HepG2 (cell line): ENCODE data around the gene NUF2. TPM values are rescaled to one million over a fixed set of nuclear protein-coding genes. Genes with fewer than 3 reads are reported as not detected.

Experiments
- ARID4A ChIP-seq: sonication (generic); formaldehyde crosslinking; IDR thresholded peaks from 2 replicates; pipeline ENCODE4 v1.5.0; 2020; ENCODE audit warnings: mild to moderate bottlenecking, missing genetic modification reagents, borderline replicate concordance
- ATF5 ChIP-seq: sonication (generic); formaldehyde crosslinking; IDR thresholded peaks from 2 replicates; pipeline ENCODE4 v1.4.0; 2020; ENCODE audit warnings: mild to moderate bottlenecking, low read depth, missing genetic modification reagents
- SETDB1 ChIP-seq: sonication (generic); formaldehyde crosslinking; IDR thresholded peaks from 2 replicates; pipeline ENCODE4 v1.5.1; 2020; ENCODE audit warnings: missing genetic modification reagents, mild to moderate bottlenecking, borderline replicate concordance
- USF2 ChIP-seq, 2 experiments: sonication (generic) in 1 of 2; formaldehyde crosslinking in 1 of 2; IDR thresholded peaks; 2 replicates each; pipeline versions ENCODE4 v1.5.1 to v1.6.1; 2011 to 2020; ENCODE audit warnings: borderline replicate concordance in 1 of 2, low read depth in 1 of 2, low read length in 1 of 2, mild to moderate bottlenecking in 1 of 2, missing genetic modification reagents in 1 of 2, moderate library complexity in 1 of 2
- ZBTB8A ChIP-seq: sonication (generic); formaldehyde crosslinking; IDR thresholded peaks from 2 replicates; pipeline ENCODE4 v1.4.0; 2020; ENCODE audit warnings: mild to moderate bottlenecking, low read depth, missing genetic modification reagents, borderline replicate concordance
- ZEB1 ChIP-seq: IDR thresholded peaks from 2 replicates; pipeline ENCODE4 v1.6.1; 2012; ENCODE audit warnings: mild to moderate bottlenecking, low read depth, inconsistent platforms; ENCODE audit not compliant: insufficient replicate concordance
- ZSCAN12 ChIP-seq: sonication (generic); formaldehyde crosslinking; IDR thresholded peaks from 2 replicates; pipeline ENCODE4 v1.9.0; 2021; ENCODE audit warnings: mild to moderate bottlenecking, missing genetic modification reagents
- polyA plus RNA-seq, 8 experiments: library from polyadenylated mRNA; depleted of rRNA in 3 of 8; stranded (reverse) in 7 of 8; unstranded in 1 of 8; fragments of >200 nt; fragmentation: Illumina TruSeq in 4 of 8; extraction: Trizol in 4 of 8; gene quantifications; 2 replicates each; pipeline versions ENCODE4 v1.2.1 to v1.2.3, GENCODE V29; 2011 to 2016; ENCODE audit warnings: low read depth in 4 of 8, missing spikeins in 1 of 8, mixed read lengths in 1 of 8; ENCODE audit not compliant: insufficient read depth in 1 of 8
- total RNA-seq, 5 experiments: library from RNA; depleted of rRNA; stranded (reverse); fragments of >200 nt; fragmentation: Illumina TruSeq; extraction: Trizol; gene quantifications; 2 replicates each; pipeline ENCODE4 v1.2.3, GENCODE V29; 2016; ENCODE audit warnings: low read depth in 1 of 5

The NUF2 gene
- total and polyA plus RNA-seq, 2 of the 13 experiments (the other 11 are each of a cell fraction or from before 2014, with no cell fraction given), result 26.0 to 39.4 TPM

- TF ChIP-seq SETDB1 (CRISPR knock-in tag), result no peak
- no peak for TF ChIP-seq ZSCAN12 (CRISPR knock-in tag)
- no peak for TF ChIP-seq USF2 (IDR thresholded peaks at IDR 0.05; ENCODE audit: low read depth, low read length)
- TF ChIP-seq USF2 (CRISPR knock-in tag; IDR thresholded peaks at IDR 0.05; ENCODE audit: borderline replicate concordance), result no peak
- TF ChIP-seq ZEB1, result no peak
- TF ChIP-seq ATF5 (CRISPR knock-in tag), result no peak
- no peak for TF ChIP-seq ARID4A
- no peak for TF ChIP-seq ZBTB8A
These were observed 5.9 kb upstream of the NUF2 start (continued) for GRCh38 chr1:163315773-163316374.
